Endothelial cell of umbilical vein (primary cell): ENCODE measurements around the gene IPO9. TPM values are rescaled to one million over a fixed set of nuclear protein-coding genes. Genes with fewer than 3 reads are reported as not detected.

Experiments
- BruUV-seq: library from RNA; stranded (reverse); fragments of 400-500 nt; replicated peaks from 2 replicates; lab custom pipeline; 2021; lab: Mats Ljungman, UMichigan
- CTCF ChIA-PET: fragments of 300-600, 350-600 bp; sonication (Branson Sonifier 250); formaldehyde crosslinking; loops from one replicate; lab custom pipeline; 2021; ENCODE audit warnings: antibody characterized with exemption, inconsistent platforms; lab: Charles Lee
- POLR2A ChIA-PET: fragments of 300-600, 350-600 bp; sonication (Branson Sonifier 250); formaldehyde crosslinking; loops from one replicate; lab custom pipeline; 2021; ENCODE audit warnings: antibody characterized with exemption, inconsistent platforms; lab: Charles Lee
- DNase-seq: peaks from one replicate; pipeline ENCODE4 v3.0.0-alpha.2; 2011; ENCODE audit warnings: low read depth, low spot score
- FAIRE-seq: peaks from 2 replicates; lab custom pipeline; 2011; peaks lifted over from hg19 to GRCh38; lab: Jason Lieb, UNC
- H2AFZ ChIP-seq: 2 replicates; pipeline ENCODE4 v1.6.0; 2012; ENCODE audit warnings: low read depth, low read length, control low read depth, inconsistent platforms
- H3K27ac ChIP-seq: 2 replicates; pipeline ENCODE4 v1.5.1; 2011; ENCODE audit warnings: low read depth, mild to moderate bottlenecking, control low read depth, low read length, moderate library complexity; ENCODE audit not compliant: insufficient read depth
- H3K27me3 ChIP-seq, 2 experiments: 2 replicates each; pipeline versions ENCODE4 v1.6.0 to v1.6.1; 2011; ENCODE audit warnings: low read length in 2 of 2, mixed read lengths in 1 of 2; ENCODE audit not compliant: control insufficient read depth in 2 of 2, insufficient read depth in 2 of 2
- H3K36me3 ChIP-seq, 2 experiments: 2 replicates in 1 of 2; 3 replicates in 1 of 2; pipeline ENCODE4 v1.5.1; 2011; ENCODE audit warnings: low read length in 2 of 2, mild to moderate bottlenecking in 1 of 2, moderate library complexity in 1 of 2; ENCODE audit not compliant: control insufficient read depth in 2 of 2, insufficient read depth in 2 of 2; ENCODE audit errors: extremely low read depth in 1 of 2
- H3K4me1 ChIP-seq: 3 replicates; pipeline ENCODE4 v1.5.1; 2011; ENCODE audit warnings: mild to moderate bottlenecking, low read length; ENCODE audit not compliant: control insufficient read depth, insufficient read depth; ENCODE audit errors: extremely low read depth
- H3K4me2 ChIP-seq: 2 replicates; pipeline ENCODE4 v1.6.1; 2011; ENCODE audit warnings: low read length, control low read depth, mixed read lengths; ENCODE audit not compliant: insufficient read depth
- H3K4me3 ChIP-seq, 3 experiments: fragments of 200-600 bp in 1 of 3; sonication (generic), shearing (Covaris generic) in 1 of 3; replicated peaks in 1 of 3; 2 replicates each; pipeline ENCODE4 v1.5.1; 2011 to 2016; ENCODE audit warnings: control low read depth in 3 of 3, low read length in 3 of 3, mild to moderate bottlenecking in 2 of 3, inconsistent platforms in 1 of 3, low read depth in 1 of 3, moderate library complexity in 1 of 3; ENCODE audit not compliant: insufficient read depth in 1 of 3
- H3K79me2 ChIP-seq: 2 replicates; pipeline ENCODE4 v1.6.0; 2012; ENCODE audit warnings: low read length, inconsistent platforms; ENCODE audit not compliant: control insufficient read depth, insufficient read depth
- H3K9ac ChIP-seq: replicated peaks from 2 replicates; pipeline ENCODE3; 2011; ENCODE audit warnings: low read length, control low read depth; ENCODE audit not compliant: insufficient read depth; ENCODE audit errors: extremely low read depth
- H3K9me1 ChIP-seq: replicated peaks from 3 replicates; pipeline ENCODE4 v1.6.0; 2011; ENCODE audit warnings: mild to moderate bottlenecking, low read length; ENCODE audit not compliant: control insufficient read depth, insufficient read depth; ENCODE audit errors: extremely low read depth
- H3K9me3 ChIP-seq: replicated peaks from 2 replicates; pipeline ENCODE4 v1.5.1; 2012; ENCODE audit warnings: low read length, inconsistent platforms; ENCODE audit not compliant: control insufficient read depth, insufficient read depth
- H4K20me1 ChIP-seq: replicated peaks from 2 replicates; pipeline ENCODE3; 2011; ENCODE audit warnings: mild to moderate bottlenecking, low read length; ENCODE audit not compliant: control insufficient read depth, insufficient read depth; ENCODE audit errors: extremely low read depth
- EZH2 ChIP-seq: IDR thresholded peaks from 2 replicates; pipeline ENCODE4 v1.6.1; 2012; ENCODE audit warnings: borderline replicate concordance, low read depth, mild to moderate bottlenecking, moderate library complexity, low read length, inconsistent platforms; ENCODE audit not compliant: severe bottlenecking
- FOS ChIP-seq: IDR thresholded peaks from 2 replicates; pipeline ENCODE4 v1.6.1; 2011; ENCODE audit warnings: mild to moderate bottlenecking, low read length, moderate library complexity, borderline replicate concordance; ENCODE audit not compliant: insufficient read depth
- GATA2 ChIP-seq: IDR thresholded peaks from 2 replicates; pipeline ENCODE4 v1.7.0; 2011; ENCODE audit warnings: low read depth, mild to moderate bottlenecking, moderate library complexity, mixed read lengths, low read length; ENCODE audit not compliant: insufficient read length, insufficient read depth
- JUN ChIP-seq: IDR thresholded peaks from 2 replicates; pipeline ENCODE4 v1.6.1; 2011; ENCODE audit warnings: borderline replicate concordance, low read depth; ENCODE audit not compliant: insufficient read length, insufficient read depth
- MYC ChIP-seq: IDR thresholded peaks from one replicate; pipeline ENCODE4 v1.6.1; 2011; ENCODE audit warnings: mild to moderate bottlenecking, low read depth, low read length
- POLR2A ChIP-seq: IDR thresholded peaks from 2 replicates; pipeline ENCODE4 v1.6.1; 2012; ENCODE audit warnings: low read depth, mild to moderate bottlenecking, control low read depth, low read length
- POLR2AphosphoS5 ChIP-seq: IDR thresholded peaks from 2 replicates; pipeline ENCODE4 v1.6.1; 2012; ENCODE audit warnings: low read depth, mild to moderate bottlenecking, control low read depth, low read length, moderate library complexity; ENCODE audit not compliant: insufficient read depth
- dilution Hi-C: fragments of 300-500 bp; cut with MboI; formaldehyde crosslinking; loops from one replicate; pipeline ENCODE4 v1.15.0; 2019; ENCODE audit warnings: low sequenced_read_pairs; ENCODE audit not compliant: extremely low pct_ligation_motif_present
- intact Hi-C: fragments of 100-400 bp; cut with micrococcal nuclease; formaldehyde crosslinking; loops from one replicate; pipeline ENCODE4 v1.10.0; 2022
- polyA plus RNA-seq, 4 experiments: library from polyadenylated mRNA; depleted of rRNA in 3 of 4; stranded (reverse) in 3 of 4; unstranded in 1 of 4; fragments of >200 nt; gene quantifications; 2 replicates each; pipeline versions ENCODE4 v1.2.1 to v1.2.3, GENCODE V29; 2011 to 2012; ENCODE audit warnings: missing spikeins in 1 of 4
- total RNA-seq: library from RNA; stranded (reverse); gene quantifications from 2 replicates; pipeline ENCODE4 v1.2.3, GENCODE V29; 2021
- TF ChIP-seq, protein P1 (sequence below), 2 donors: IDR thresholded peaks; 1 replicate in 1 of 2; 2 replicates in 1 of 2; pipeline ENCODE4 v1.5.1; 2011; ENCODE audit warnings: low read length in 2 of 2, mild to moderate bottlenecking in 2 of 2, moderate library complexity in 2 of 2, control low read depth in 1 of 2, inconsistent platforms in 1 of 2, low read depth in 1 of 2; ENCODE audit not compliant: insufficient read depth in 1 of 2; ENCODE audit errors: extremely low read depth in 1 of 2
- TF ChIP-seq, protein P2 (sequence below): IDR thresholded peaks from 2 replicates; pipeline ENCODE4 v1.6.1; 2011; ENCODE audit not compliant: insufficient read depth, insufficient read length

Gene IPO9
- total and polyA plus RNA-seq, 2 donors (not counting 3 experiments of a cell fraction or from before 2014, with no cell fraction given), result 53.4 to 104 TPM

DNA sequence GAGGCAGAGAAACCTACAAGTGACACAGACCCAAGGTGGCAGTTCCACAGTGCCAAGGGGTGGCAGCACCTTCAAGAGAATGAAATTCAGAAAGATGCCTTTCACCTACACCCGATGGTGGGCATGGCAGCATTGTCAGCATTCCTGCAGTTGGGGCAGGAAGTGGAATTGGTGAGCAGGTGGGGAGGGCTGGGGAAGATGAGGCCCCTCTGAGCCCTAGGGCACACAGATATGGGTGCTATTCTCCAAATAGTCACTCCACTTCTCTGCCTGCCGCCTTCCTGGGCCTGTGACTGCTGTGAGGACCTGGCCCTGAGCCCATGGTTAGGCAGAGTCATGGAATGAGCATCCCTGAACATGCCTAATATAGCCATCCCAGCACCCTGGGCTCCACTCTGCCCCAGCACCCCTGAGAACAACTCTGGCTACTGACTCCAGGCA is 68.0 kb downstream of the IPO9 start:
- POLR2A ChIA-PET, result interaction anchor here (1.6 to 1.8 kb wide), 2 partner anchors 67 to 75 kb away, joined by 3 to 4 read pairs; no protein-coding TSS in a partner anchor
- FAIRE-seq, result no peak
- BruUV-seq, result no TSS peak

More for the DNA sequence above, 68.0 kb downstream of the IPO9 start:
- DNase-seq, result no peak
- CTCF ChIA-PET, result interaction anchor here (1.4 to 10.8 kb wide), 15 partner anchors 7 to 103 kb away, joined by 5 to 577 read pairs (median 23); partner anchors contain the start of genes IPO9, LMOD1, RNPEP and TIMM17A
- no peaks in the 10 kb centered on the region for H4K20me1 ChIP-seq
- intact Hi-C loops (loop anchor here (1.0 to 2.0 kb wide), 7 partner anchors 7 to 222 kb away; partner anchors contain the start of genes LMOD1 and TIMM17A), dilution Hi-C loops (no loop called here)
- H3K4me2 ChIP-seq, result no peak overlapping the region
- no peak overlapping the region for H3K4me3 ChIP-seq
- no peaks in the 10 kb centered on the region for H3K9me1 ChIP-seq
- no peaks in the 10 kb centered on the region for H3K79me2 ChIP-seq
- no peaks in the 10 kb centered on the region for H3K27me3 ChIP-seq
- H2AFZ ChIP-seq, result no peak overlapping the region
- H3K27ac ChIP-seq, result no peak overlapping the region
- H3K9me3 ChIP-seq, result no peaks in the 10 kb centered on the region
- no peaks in the 10 kb centered on the region for H3K36me3 ChIP-seq
- H3K4me1 ChIP-seq, result peaks cover 4% of the 10 kb centered on the region
- H3K9ac ChIP-seq, result no peak overlapping the region
- TF ChIP-seq EZH2, result no peak
- no peak for TF ChIP-seq FOS
- TF ChIP-seq, protein P1, sequence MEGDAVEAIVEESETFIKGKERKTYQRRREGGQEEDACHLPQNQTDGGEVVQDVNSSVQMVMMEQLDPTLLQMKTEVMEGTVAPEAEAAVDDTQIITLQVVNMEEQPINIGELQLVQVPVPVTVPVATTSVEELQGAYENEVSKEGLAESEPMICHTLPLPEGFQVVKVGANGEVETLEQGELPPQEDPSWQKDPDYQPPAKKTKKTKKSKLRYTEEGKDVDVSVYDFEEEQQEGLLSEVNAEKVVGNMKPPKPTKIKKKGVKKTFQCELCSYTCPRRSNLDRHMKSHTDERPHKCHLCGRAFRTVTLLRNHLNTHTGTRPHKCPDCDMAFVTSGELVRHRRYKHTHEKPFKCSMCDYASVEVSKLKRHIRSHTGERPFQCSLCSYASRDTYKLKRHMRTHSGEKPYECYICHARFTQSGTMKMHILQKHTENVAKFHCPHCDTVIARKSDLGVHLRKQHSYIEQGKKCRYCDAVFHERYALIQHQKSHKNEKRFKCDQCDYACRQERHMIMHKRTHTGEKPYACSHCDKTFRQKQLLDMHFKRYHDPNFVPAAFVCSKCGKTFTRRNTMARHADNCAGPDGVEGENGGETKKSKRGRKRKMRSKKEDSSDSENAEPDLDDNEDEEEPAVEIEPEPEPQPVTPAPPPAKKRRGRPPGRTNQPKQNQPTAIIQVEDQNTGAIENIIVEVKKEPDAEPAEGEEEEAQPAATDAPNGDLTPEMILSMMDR (IDR thresholded peaks at IDR 0.05; ENCODE audit: extremely low read depth in 1 of 2, insufficient read depth in 1 of 2, low read depth in 1 of 2, low read length in 2 of 2), result no peak
- TF ChIP-seq MYC, result no peak
- TF ChIP-seq, protein P2, sequence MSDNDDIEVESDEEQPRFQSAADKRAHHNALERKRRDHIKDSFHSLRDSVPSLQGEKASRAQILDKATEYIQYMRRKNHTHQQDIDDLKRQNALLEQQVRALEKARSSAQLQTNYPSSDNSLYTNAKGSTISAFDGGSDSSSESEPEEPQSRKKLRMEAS, result no peak
- TF ChIP-seq POLR2A, result no peak
- no peak for TF ChIP-seq JUN
- TF ChIP-seq POLR2AphosphoS5, result no peak
- no peak for TF ChIP-seq GATA2
